HG03457 (cell line): ENCODE measurements around the gene SLAMF7.

Experiments used
- ATAC-seq: cut with Tn5 transposase; IDR thresholded peaks from one replicate; pipeline ENCODE4 v1.9.1; 2021; ENCODE audit warnings: moderate number of reproducible peaks; ENCODE audit not compliant: unreplicated experiment

Gene SLAMF7

DNA sequence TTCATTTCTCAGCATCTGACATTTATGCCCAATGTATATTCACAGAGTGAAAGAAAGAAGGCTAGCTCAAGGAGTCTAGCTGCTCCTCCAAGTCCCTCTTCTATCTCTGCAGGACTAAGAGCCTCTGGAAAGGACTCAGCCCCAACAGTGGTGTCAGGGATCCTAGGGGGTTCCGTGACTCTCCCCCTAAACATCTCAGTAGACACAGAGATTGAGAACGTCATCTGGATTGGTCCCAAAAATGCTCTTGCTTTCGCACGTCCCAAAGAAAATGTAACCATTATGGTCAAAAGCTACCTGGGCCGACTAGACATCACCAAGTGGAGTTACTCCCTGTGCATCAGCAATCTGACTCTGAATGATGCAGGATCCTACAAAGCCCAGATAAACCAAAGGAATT lies 60.6 kb downstream of the SLAMF7 start:
- ATAC-seq = no peak

DNA sequence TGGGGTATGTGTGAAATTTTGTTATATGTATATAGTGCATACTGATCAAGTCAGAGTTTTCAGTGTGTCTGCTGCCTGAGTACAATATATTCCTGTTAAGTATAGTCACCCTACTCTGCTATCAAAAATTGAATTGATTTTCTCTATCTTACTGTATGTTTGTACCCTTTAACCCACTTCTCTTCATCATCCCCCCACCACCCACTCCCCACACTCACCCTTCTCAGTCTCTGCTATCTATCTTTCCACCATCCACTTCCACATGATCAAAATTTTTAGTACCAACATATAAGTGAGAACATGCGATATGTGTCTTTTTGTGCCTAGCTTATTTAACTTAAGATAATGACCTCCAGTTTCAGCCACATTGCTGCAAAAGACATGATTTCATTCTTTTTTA lies 61.1 kb downstream of the SLAMF7 start:
- ATAC-seq = no peak

- no peak for ATAC-seq
Observed at GRCh38 chr1:160800645-160801408, 61.8 kb downstream of the SLAMF7 start.

DNA sequence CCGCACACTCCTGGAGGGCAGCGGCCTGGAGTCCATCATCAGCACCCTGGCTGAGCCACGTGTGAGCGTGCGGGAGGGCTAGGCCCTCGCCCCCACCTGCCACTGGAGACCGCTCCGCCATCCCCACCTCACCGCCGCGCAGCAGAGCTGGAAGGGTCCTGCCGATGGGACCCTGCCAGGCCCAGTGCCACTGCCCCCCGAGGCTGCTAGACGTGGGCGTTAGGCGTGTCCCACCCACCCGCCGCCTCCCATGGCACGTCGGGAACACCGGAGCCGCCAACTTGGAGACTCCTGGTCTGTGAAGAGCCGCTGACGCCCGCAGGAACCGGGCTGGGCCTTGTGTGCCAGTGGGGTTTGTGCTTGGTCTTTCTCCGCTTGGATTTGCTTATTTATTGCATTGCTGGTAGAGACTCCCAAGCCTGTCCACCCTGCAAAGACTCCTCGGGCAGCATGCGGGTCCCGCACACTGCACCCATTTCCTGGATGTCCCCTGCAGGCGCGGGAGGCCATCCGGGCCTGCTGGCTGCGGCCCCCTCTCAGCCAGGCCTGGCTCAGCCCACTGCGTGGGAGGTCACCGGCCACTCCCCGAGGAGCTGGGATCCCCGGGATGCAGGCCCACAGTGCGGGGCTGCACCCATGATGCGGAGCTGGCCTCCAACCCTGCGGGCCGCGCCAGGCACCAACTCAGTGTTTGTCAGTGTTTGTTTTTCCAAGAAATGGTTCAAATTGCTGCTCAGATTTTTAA lies 63.0 kb downstream of the SLAMF7 start:
- no peak for ATAC-seq
